ENCODE measurements around the gene CHERP.
"Not testable (repeated sequence)": the region's sequence is repeated elsewhere in the genome, so short reads cannot be mapped to it uniquely, and the experiment has no call there.

CHERP gene

GRCh38 chr19:16577531-16577985 lies 35.3 kb upstream of the CHERP start:
- FAIRE-seq (no peak), DNase-seq (ENCODE audit: low spot score) (no peak)

GRCh38 chr19:16576690-16577530 lies 34.7 kb upstream of the CHERP start:
- no peak for FAIRE-seq
- no peak for DNase-seq (ENCODE audit: low spot score)

GRCh38 chr19:16575861-16576689 lies 33.8 kb upstream of the CHERP start:
- no peak for FAIRE-seq
- DNase-seq (ENCODE audit: low spot score): no peak

- DNase-seq (ENCODE audit: low spot score): no peak
- no peak for FAIRE-seq
These were observed 33.0 kb upstream of the CHERP start for GRCh38 chr19:16575282-16575681.

GRCh38 chr19:16573925-16574324 lies 31.7 kb upstream of the CHERP start:
- no peak for FAIRE-seq
- no peak for DNase-seq (ENCODE audit: low spot score)

GRCh38 chr19:16573296-16573695 lies 31.1 kb upstream of the CHERP start:
- no peak for DNase-seq (ENCODE audit: low spot score)
- FAIRE-seq: no peak

GRCh38 chr19:16572332-16573211 lies 30.3 kb upstream of the CHERP start, which contains the start of gene SLC35E1:
Gene SLC35E1 (minus strand): TSS chr19:16572415. CDS start chr19:16572364, 51 bp downstream.
- FAIRE-seq: no peak
- peak; percentile 85 for DNase-seq (ENCODE audit: low spot score)

- FAIRE-seq (no peak), DNase-seq (ENCODE audit: low spot score) (no peak)
These were observed 29.6 kb upstream of the CHERP start for GRCh38 chr19:16571822-16572331.

- FAIRE-seq (no peak), DNase-seq (ENCODE audit: low spot score) (peak; percentile 15)
These were observed 29.0 kb upstream of the CHERP start for GRCh38 chr19:16571283-16571682.

GRCh38 chr19:16569609-16570320 lies 27.5 kb upstream of the CHERP start:
- no peak for DNase-seq (ENCODE audit: low spot score)
- FAIRE-seq: no peak

GRCh38 chr19:16566702-16567101 lies 24.5 kb upstream of the CHERP start:
- DNase-seq (ENCODE audit: low spot score): no peak
- FAIRE-seq: no peak

- FAIRE-seq: no peak
- DNase-seq (ENCODE audit: low spot score): no peak
These were observed 23.9 kb upstream of the CHERP start for GRCh38 chr19:16566161-16566560.

- FAIRE-seq (no peak), DNase-seq (ENCODE audit: low spot score) (no peak)
These were observed 22.6 kb upstream of the CHERP start for GRCh38 chr19:16564842-16565241.

- no peak for FAIRE-seq
- DNase-seq (ENCODE audit: low spot score): no peak
These were observed 20.4 kb upstream of the CHERP start for GRCh38 chr19:16562608-16563025.

GRCh38 chr19:16561382-16561781 lies 19.1 kb upstream of the CHERP start:
- no peak for DNase-seq (ENCODE audit: low spot score)
- FAIRE-seq: no peak

- FAIRE-seq: no peak
- DNase-seq (ENCODE audit: low spot score): no peak
These were observed 17.6 kb upstream of the CHERP start for GRCh38 chr19:16559780-16560276.

GRCh38 chr19:16554776-16555175 lies 12.5 kb upstream of the CHERP start:
- DNase-seq (ENCODE audit: low spot score) (no peak), FAIRE-seq (no peak)

- not testable (repeated sequence) for DNase-seq (ENCODE audit: low spot score); FAIRE-seq
These were observed 9.7 kb upstream of the CHERP start for GRCh38 chr19:16551902-16552301.

GRCh38 chr19:16548956-16549355 lies 6.7 kb upstream of the CHERP start:
- FAIRE-seq: no peak
- no peak for DNase-seq (ENCODE audit: low spot score)
